K562 (cell line): Measurements from ENCODE around the gene COX6B1. TPM values are rescaled to one million over a fixed set of nuclear protein-coding genes. Genes with fewer than 3 reads are reported as not detected.

ENCODE experiments used
- CSDE1 ChIP-seq, 2 experiments: fragments of 450-650 bp; IDR thresholded peaks; 2 replicates each; pipeline ENCODE4 v1.6.1; 2016; ENCODE audit warnings: mild to moderate bottlenecking in 1 of 2
- E2F8 ChIP-seq: fragments of 450-650 bp; IDR thresholded peaks from 2 replicates; pipeline ENCODE4 v1.7.1; 2018; ENCODE audit warnings: mild to moderate bottlenecking, low read depth; ENCODE audit not compliant: partially characterized antibody
- ERF ChIP-seq: fragments of 450-650 bp; formaldehyde crosslinking; IDR thresholded peaks from 2 replicates; pipeline ENCODE4 v1.4.0; 2020; ENCODE audit warnings: mild to moderate bottlenecking, mixed read lengths
- FIP1L1 ChIP-seq: fragments of 200-400 bp; formaldehyde crosslinking; IDR thresholded peaks from 2 replicates; pipeline ENCODE4 v1.6.1; 2018; ENCODE audit warnings: mild to moderate bottlenecking, low read depth, low read length; ENCODE audit not compliant: poor library complexity, severe bottlenecking
- FOXA3 ChIP-seq, 2 experiments: fragments of 450-650 bp in 1 of 2; sonication (generic) in 1 of 2; formaldehyde crosslinking; IDR thresholded peaks in 1 of 2; conservative IDR thresholded peaks in 1 of 2; 2 replicates each; pipeline versions ENCODE4 v1.4.0 to v1.8.0; 2020 to 2022; ENCODE audit warnings: mild to moderate bottlenecking in 2 of 2, missing genetic modification reagents in 1 of 2
- HSF4 ChIP-seq: fragments of 250-450 bp; sonication (Bioruptor Pico); IDR thresholded peaks from 2 replicates; pipeline ENCODE4 v2.1.2; 2022; ENCODE audit warnings: mild to moderate bottlenecking, moderate library complexity, borderline replicate concordance
- MCM3 ChIP-seq: fragments of 450-650 bp; IDR thresholded peaks from 2 replicates; pipeline ENCODE4 v1.6.1; 2016
- NFIX ChIP-seq: fragments of 250-450 bp; sonication (Bioruptor Pico); IDR thresholded peaks from 2 replicates; pipeline ENCODE4 v1.4.0; 2020; ENCODE audit warnings: low read depth, mild to moderate bottlenecking, moderate library complexity
- PHF20 ChIP-seq: fragments of 450-650 bp; IDR thresholded peaks from 2 replicates; pipeline ENCODE4 v1.6.1; 2018; ENCODE audit not compliant: partially characterized antibody
- RBM15 ChIP-seq: fragments of 200-400 bp; formaldehyde crosslinking; IDR thresholded peaks from 2 replicates; pipeline ENCODE4 v1.6.1; 2018; ENCODE audit warnings: mild to moderate bottlenecking, low read length, moderate library complexity; ENCODE audit not compliant: insufficient read depth
- RBM22 ChIP-seq: fragments of 200-400 bp; formaldehyde crosslinking; IDR thresholded peaks from 2 replicates; pipeline ENCODE4 v1.6.1; 2018; ENCODE audit warnings: low read length, low read depth; ENCODE audit not compliant: poor library complexity, severe bottlenecking
- SPI1 ChIP-seq: IDR thresholded peaks from 2 replicates; pipeline ENCODE4 v1.6.1; 2011; ENCODE audit warnings: low read depth, low read length, control low read depth, borderline replicate concordance
- VEZF1 ChIP-seq: fragments of 200-800 bp; sonication (Bioruptor generic); IDR thresholded peaks from 2 replicates; pipeline ENCODE4 v1.6.1; 2017; ENCODE audit warnings: missing genetic modification characterization, missing compliant biosample characterization
- ZBTB33 ChIP-seq: sonication (generic); formaldehyde crosslinking; IDR thresholded peaks from 2 replicates; pipeline ENCODE4 v1.8.1; 2023; ENCODE audit warnings: mild to moderate bottlenecking, missing genetic modification reagents
- ZBTB7A ChIP-seq: IDR thresholded peaks from 2 replicates; pipeline ENCODE4 v1.6.1; 2011; ENCODE audit warnings: low read depth, mild to moderate bottlenecking, low read length, moderate library complexity, borderline replicate concordance; ENCODE audit not compliant: control insufficient read depth
- ZNF445 ChIP-seq: fragments of 250-450 bp; sonication (Bioruptor Pico); IDR thresholded peaks from 2 replicates; pipeline ENCODE4 v1.4.0; 2020; ENCODE audit warnings: low read depth, mild to moderate bottlenecking, moderate library complexity
- ZNF740 ChIP-seq, 3 experiments: fragments of 200-800 bp in 1 of 3; sonication (Bioruptor generic) in 1 of 3; sonication (generic) in 1 of 3; formaldehyde crosslinking in 1 of 3; IDR thresholded peaks; 2 replicates each; pipeline versions ENCODE4 v1.6.1 to v1.8.0; 2016 to 2022; ENCODE audit warnings: mild to moderate bottlenecking in 2 of 3, missing compliant biosample characterization in 2 of 3, missing genetic modification characterization in 2 of 3, missing genetic modification reagents in 1 of 3
- ZZZ3 ChIP-seq: fragments of 450-650 bp; IDR thresholded peaks from 2 replicates; pipeline ENCODE4 v1.6.1; 2016; ENCODE audit warnings: antibody characterized with exemption, mild to moderate bottlenecking, moderate library complexity
- polyA plus RNA-seq, 8 experiments: library from polyadenylated mRNA; depleted of rRNA in 4 of 8; stranded (reverse) in 5 of 8; unstranded in 3 of 8; fragments of >200 nt; fragmentation: Nextera tagmentation in 2 of 8; fragmentation: Illumina TruSeq in 1 of 8; extraction: Ambion mirVana in 2 of 8; extraction: Trizol in 1 of 8; gene quantifications; 2 replicates each; pipeline versions ENCODE4 v1.2.1 to v1.2.3, GENCODE V29; 2011 to 2014; ENCODE audit warnings: inconsistent platforms in 1 of 8, missing spikeins in 1 of 8
- total RNA-seq, 7 experiments: library from RNA; depleted of rRNA in 6 of 7; stranded (reverse); fragments of >200 nt in 6 of 7; fragmentation: Illumina TruSeq in 2 of 7; extraction: Trizol in 2 of 7; gene quantifications; 2 replicates each; pipeline versions ENCODE4 v1.2.1 to v1.2.3, GENCODE V29; 2011 to 2021; ENCODE audit warnings: low replicate concordance in 1 of 7

Gene COX6B1
- total and polyA plus RNA-seq, 9 of the 15 experiments (the other 6 are each of a cell fraction or from before 2014, with no cell fraction given), result 777 to 2,393 (median 1,219) TPM

GRCh38 chr19:35643255-35644205 is 4.6 kb upstream of the COX6B1 start (continued):
- TF ChIP-seq ZBTB33 (CRISPR knock-in tag) (peak; percentile 92), FIP1L1 (peak; percentile 81), NFIX (CRISPR knock-in tag) (no peak), ZNF740 (CRISPR knock-in tag; IDR thresholded peaks at IDR 0.05) (no peak), ZNF740 (tag; IDR thresholded peaks at IDR 0.05) (no peak), MCM3 (no peak), PHF20 (peak; percentile 60), SPI1 (no peak), FOXA3 (CRISPR knock-in tag; conservative IDR thresholded peaks at IDR 0.05 in 1 of 2, IDR thresholded peaks at IDR 0.05 in 1 of 2) (peak in 1 of 2 experiments; percentile 82; a peak in 1 of 4 replicates), RBM15 (no peak), VEZF1 (CRISPR knock-in tag) (peak; percentile 87), RBM22 (peak; percentile 85), CSDE1 (IDR thresholded peaks at IDR 0.05) (no peak), ZBTB7A (peak; percentile 41; the same call in 1 of the 2 replicates), E2F8 (peak; percentile 82), HSF4 (CRISPR knock-in tag) (no peak), ZZZ3 (no peak), ERF (CRISPR knock-in tag) (no peak), ZNF445 (CRISPR knock-in tag) (no peak)
